AG04449 (cell line): ENCODE measurements around the gene MYL6B.
A peak's percentile ranks its signal among the peaks of the same experiment; 100 is the strongest.

Experiments
- CTCF ChIA-PET: fragments of 350-600 bp; formaldehyde crosslinking; extraction: SDS; loops from one replicate; lab custom pipeline; 2021; ENCODE audit warnings: antibody characterized with exemption; lab: Yijun Ruan, JAX
- POLR2A ChIA-PET: fragments of 400-600, 350-600 bp; formaldehyde crosslinking; extraction: SDS; loops from one replicate; lab custom pipeline; 2020; ENCODE audit warnings: antibody characterized with exemption, inconsistent platforms; lab: Yijun Ruan, JAX
- DNase-seq: peaks from one replicate; pipeline ENCODE4 v3.0.0-alpha.2; 2010; ENCODE audit warnings: low read depth, low spot score
- H3K4me3 ChIP-seq: 2 replicates; pipeline ENCODE4 v1.5.1; 2011; ENCODE audit warnings: low read depth, mild to moderate bottlenecking, control low read depth, low read length
- CTCF ChIP-seq: IDR thresholded peaks from one replicate; pipeline ENCODE4 v1.5.1; 2011; ENCODE audit warnings: mild to moderate bottlenecking, moderate library complexity, low read length, control low read depth, inconsistent platforms; ENCODE audit not compliant: insufficient read depth; ENCODE audit errors: missing control alignments

The MYL6B gene

GRCh38 chr12:56143870-56144269 is 8.5 kb upstream of the MYL6B start:
- H3K4me3 ChIP-seq, result no peak overlapping the region
- CTCF ChIA-PET, result interaction anchor here (0.9 to 2.2 kb wide), 5 partner anchors 11 to 46 kb away, joined by 3 to 7 read pairs (median 3); partner anchors contain the start of genes ESYT1 and SMARCC2
- POLR2A ChIA-PET, result interaction anchor here (1.1 to 1.6 kb wide), 3 partner anchors 10 to 26 kb away, joined by 3 to 4 read pairs (median 3); partner anchors contain the start of gene ZC3H10
- no peak for DNase-seq
- TF ChIP-seq CTCF, result no peak

GRCh38 chr12:56145217-56145616 is 7.2 kb upstream of the MYL6B start:
- no peak for DNase-seq
- H3K4me3 ChIP-seq, result no peak overlapping the region
- ChIA-PET POLR2A (interaction anchor here (1.6 kb wide), 1 partner anchor 27 kb away, joined by 3 read pairs; the partner anchor contains the start of gene ZC3H10), CTCF (interaction anchor here (0.9 kb wide), 1 partner anchor 147 kb away, joined by 3 read pairs; no protein-coding TSS in a partner anchor)
- no peak for TF ChIP-seq CTCF

GRCh38 chr12:56146492-56147460 is 5.6 kb upstream of the MYL6B start:
- no peak for TF ChIP-seq CTCF
- POLR2A ChIA-PET, result interaction anchor here (0.6 to 0.8 kb wide), 2 partner anchors 19 to 50 kb away, joined by 3 read pairs; partner anchors contain the start of gene ESYT1

GRCh38 chr12:56150563-56150962 is 1.8 kb upstream of the MYL6B start:
- no peak for DNase-seq
- ChIA-PET POLR2A (interaction anchor here (0.7 kb wide), 1 partner anchor 33 kb away, joined by 4 read pairs; the partner anchor contains the start of gene ZC3H10), CTCF (interaction anchor here (0.6 to 1.3 kb wide), 3 partner anchors 22 to 138 kb away, joined by 3 to 7 read pairs (median 3); partner anchors contain the start of genes ESYT1 and SMARCC2)
- no peak for TF ChIP-seq CTCF
- H3K4me3 ChIP-seq, result no peak overlapping the region

More at GRCh38 chr12:56146492-56147460, 5.6 kb upstream of the MYL6B start:
- H3K4me3 ChIP-seq, result no peak overlapping the region
- CTCF ChIA-PET, result no interaction called here
- DNase-seq, result no peak

- TF ChIP-seq CTCF, result peak; percentile 20
- CTCF ChIA-PET, result interaction anchor here (0.9 to 1.3 kb wide), 4 partner anchors 21 to 38 kb away, joined by 3 to 7 read pairs (median 4); partner anchors contain the start of genes ESYT1 and SMARCC2
- H3K4me3 ChIP-seq, result peak overlapping the region; percentile 68
- POLR2A ChIA-PET, result interaction anchor here (0.7 to 1.4 kb wide), 3 partner anchors 11 to 24 kb away, joined by 3 to 5 read pairs (median 5); partner anchors contain the start of gene ESYT1
- no peak for DNase-seq
These were observed 685 bp upstream of the MYL6B start for GRCh38 chr12:56151672-56152131.
